Stimulated activated CD8-positive, alpha-beta memory T cell treated with anti-CD3 and anti-CD28 coated beads, Interleukin-2, amount 100 ng/mL, for 1 hour (primary cell): ENCODE data around the gene GDPD4.

Source experiments
- DNase-seq, 2 donors: peaks; one replicate each; pipeline ENCODE4 v3.0.0-alpha.2; 2020; ENCODE audit warnings: low read depth in 2 of 2

Gene GDPD4

GRCh38 chr11:77204754-77205466 lies 96.6 kb downstream of the GDPD4 start:
- no peak for DNase-seq

- no peak for DNase-seq
Observed at GRCh38 chr11:77203901-77204753, 97.4 kb downstream of the GDPD4 start.

- DNase-seq, result no peak
Observed at GRCh38 chr11:77202941-77203900, 98.3 kb downstream of the GDPD4 start.

GRCh38 chr11:77201991-77202841 lies 99.3 kb downstream of the GDPD4 start:
- no peak for DNase-seq

GRCh38 chr11:77201370-77201769 lies 100.1 kb downstream of the GDPD4 start:
- DNase-seq, result no peak

GRCh38 chr11:77200351-77201268 lies 100.9 kb downstream of the GDPD4 start:
- no peak for DNase-seq

GRCh38 chr11:77199137-77199745 lies 102.2 kb downstream of the GDPD4 start:
- no peak for DNase-seq

GRCh38 chr11:77198440-77198849 lies 103.0 kb downstream of the GDPD4 start:
- no peak for DNase-seq

GRCh38 chr11:77197626-77198320 lies 103.7 kb downstream of the GDPD4 start:
- DNase-seq, result no peak

GRCh38 chr11:77196961-77197360 lies 104.5 kb downstream of the GDPD4 start:
- no peak for DNase-seq

GRCh38 chr11:77195071-77195755 lies 106.3 kb downstream of the GDPD4 start:
- DNase-seq, result no peak

GRCh38 chr11:77193911-77194830 lies 107.3 kb downstream of the GDPD4 start:
- no peak for DNase-seq

GRCh38 chr11:77193167-77193566 lies 108.3 kb downstream of the GDPD4 start:
- no peak for DNase-seq

- no peak for DNase-seq
Observed at GRCh38 chr11:77191823-77192495, 109.5 kb downstream of the GDPD4 start.

GRCh38 chr11:77191429-77191822 lies 110.1 kb downstream of the GDPD4 start:
- no peak for DNase-seq

- DNase-seq, result no peak
Observed at GRCh38 chr11:77190331-77191075, 111.0 kb downstream of the GDPD4 start.
